Measurements from ENCODE around the gene LAMP1.
"Not testable (repeated sequence)": the region's sequence is repeated elsewhere in the genome, so short reads cannot be mapped to it uniquely, and the experiment has no call there.

LAMP1 gene

DNA sequence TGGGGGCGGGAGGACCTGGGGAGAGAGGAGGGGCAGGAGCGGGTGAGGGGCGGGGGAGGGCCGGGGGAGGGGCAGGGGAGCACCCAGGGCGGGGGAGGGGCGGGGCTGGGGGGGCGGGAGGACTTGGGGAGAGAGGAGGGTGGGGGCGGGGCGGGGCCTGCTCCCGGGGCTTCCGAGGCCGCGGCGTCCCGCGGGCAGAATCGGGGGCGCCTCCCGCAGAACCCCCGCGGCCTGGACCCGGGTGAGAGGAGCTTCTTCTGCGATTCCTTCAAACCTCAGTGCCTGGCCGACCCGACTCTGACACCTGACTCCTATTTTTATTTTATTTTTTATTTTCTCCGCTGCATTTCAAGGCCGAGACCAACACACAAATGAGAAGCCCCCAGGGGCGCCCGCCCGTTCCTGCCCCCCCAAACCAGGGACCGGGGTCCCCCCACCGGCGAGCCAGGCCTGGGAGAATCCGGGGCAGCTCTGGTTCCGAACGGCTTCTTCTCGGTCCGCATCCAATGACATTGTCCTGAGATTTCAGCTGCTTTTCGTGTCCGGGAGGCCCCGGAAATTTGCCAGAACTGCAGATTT, 67.4 kb downstream of the LAMP1 start:
- H3K36me3 ChIP-seq (ENCODE audit: control insufficient read depth in 1 of 2, insufficient read depth in 2 of 2, low read length in 2 of 2): peaks cover 0 to 11% of the 10 kb centered on the region in 2 donors
- peak overlapping the region in 1 of 2 donors; percentile 45 for H3K4me3 ChIP-seq (ENCODE audit: low read depth in 1 of 2, low read length in 2 of 2)
- H3K27me3 ChIP-seq (ENCODE audit: control insufficient read depth in 1 of 2, insufficient read depth in 2 of 2, low read length in 2 of 2): no peaks in the 10 kb centered on the region
- no peak overlapping the region for H3K9ac ChIP-seq (ENCODE audit: low read depth in 1 of 2, low read length in 2 of 2)
- H3K9me3 ChIP-seq (ENCODE audit: control insufficient read depth in 1 of 2, low read length in 2 of 2): no peaks in the 10 kb centered on the region
- no peak overlapping the region for H3K27ac ChIP-seq (ENCODE audit: low read depth, low read length)
- peaks cover 0 to 5% of the 10 kb centered on the region in 2 donors for H3K4me1 ChIP-seq (ENCODE audit: control insufficient read depth in 1 of 2, insufficient read depth in 2 of 2, low read length in 2 of 2)

DNA sequence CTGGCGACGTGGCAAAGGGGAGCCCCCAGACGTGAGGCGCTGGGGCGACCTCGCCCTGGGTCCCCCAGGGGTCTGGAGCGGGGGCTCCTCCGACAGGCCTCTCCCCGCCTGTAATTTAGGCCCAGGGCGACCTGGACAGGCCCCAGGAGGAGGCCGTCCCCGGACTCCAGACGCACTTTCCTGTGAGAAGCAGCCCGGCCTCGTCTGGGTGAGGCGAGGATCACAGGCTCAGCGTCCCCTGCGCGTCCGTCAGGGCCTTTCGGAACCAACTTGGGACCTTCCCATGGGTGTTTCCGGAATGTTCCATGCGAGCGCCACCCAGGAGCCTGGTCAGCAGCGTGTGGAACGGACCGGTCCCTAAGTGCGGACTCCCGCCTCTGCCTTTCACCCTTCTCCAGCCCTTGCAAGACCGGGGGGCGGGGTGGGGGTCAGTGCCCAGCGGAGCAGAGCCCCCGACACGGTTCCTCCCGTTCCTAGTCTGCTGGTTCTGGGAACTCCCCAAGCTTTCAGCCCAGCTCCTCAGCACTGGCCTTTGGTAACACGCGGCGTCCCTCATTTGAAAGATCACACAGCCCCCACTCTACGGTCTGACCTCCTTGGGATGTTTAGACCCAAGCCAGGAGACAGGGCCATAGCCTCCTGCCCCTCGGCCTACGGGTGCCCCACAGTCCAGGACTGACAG, 68.0 kb downstream of the LAMP1 start:
- Histone ChIP-seq H3K9ac (ENCODE audit: low read depth in 1 of 2, low read length in 2 of 2) (no peak overlapping the region), H3K9me3 (ENCODE audit: control insufficient read depth in 1 of 2, low read length in 2 of 2) (no peaks in the 10 kb centered on the region), H3K27me3 (ENCODE audit: control insufficient read depth in 1 of 2, insufficient read depth in 2 of 2, low read length in 2 of 2) (no peaks in the 10 kb centered on the region), H3K4me3 (ENCODE audit: low read depth in 1 of 2, low read length in 2 of 2) (peak overlapping the region in 1 of 2 donors; percentile 45), H3K4me1 (ENCODE audit: control insufficient read depth in 1 of 2, insufficient read depth in 2 of 2, low read length in 2 of 2) (peaks cover 0 to 5% of the 10 kb centered on the region in 2 donors), H3K27ac (ENCODE audit: low read depth, low read length) (no peak overlapping the region), H3K36me3 (ENCODE audit: control insufficient read depth in 1 of 2, insufficient read depth in 2 of 2, low read length in 2 of 2) (peaks cover 0 to 6% of the 10 kb centered on the region in 2 donors)

DNA sequence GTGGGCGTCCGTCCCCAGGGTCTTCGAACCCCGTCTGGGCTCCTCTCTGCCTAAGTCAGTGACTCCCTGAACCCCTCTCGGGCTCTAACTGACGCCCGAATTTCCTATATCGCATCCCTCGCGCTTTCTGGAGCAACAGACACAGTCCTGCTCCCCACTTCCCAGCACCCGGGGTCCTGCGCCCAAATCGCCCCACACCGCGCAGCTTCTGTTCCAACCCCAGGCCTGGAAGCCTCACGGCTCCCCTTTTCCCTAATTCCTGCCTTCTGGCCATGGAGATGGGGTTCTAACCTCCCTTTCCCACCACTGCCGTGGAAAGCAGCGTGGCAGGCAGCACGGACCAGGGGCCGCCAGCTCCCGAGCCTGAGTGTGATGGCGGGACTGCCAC, 68.5 kb downstream of the LAMP1 start:
- no peak overlapping the region for H3K27ac ChIP-seq (ENCODE audit: low read depth, low read length)
- H3K36me3 ChIP-seq (ENCODE audit: control insufficient read depth in 1 of 2, insufficient read depth in 2 of 2, low read length in 2 of 2): peaks cover 0 to under 1% of the 10 kb centered on the region in 2 donors
- H3K27me3 ChIP-seq (ENCODE audit: control insufficient read depth in 1 of 2, insufficient read depth in 2 of 2, low read length in 2 of 2): no peaks in the 10 kb centered on the region
- H3K9ac ChIP-seq (ENCODE audit: low read depth in 1 of 2, low read length in 2 of 2): no peak overlapping the region
- H3K4me3 ChIP-seq (ENCODE audit: low read depth in 1 of 2, low read length in 2 of 2): no peak overlapping the region
- H3K9me3 ChIP-seq (ENCODE audit: control insufficient read depth in 1 of 2, low read length in 2 of 2): no peaks in the 10 kb centered on the region
- H3K4me1 ChIP-seq (ENCODE audit: control insufficient read depth in 1 of 2, insufficient read depth in 2 of 2, low read length in 2 of 2): peaks cover 0 to 5% of the 10 kb centered on the region in 2 donors

DNA sequence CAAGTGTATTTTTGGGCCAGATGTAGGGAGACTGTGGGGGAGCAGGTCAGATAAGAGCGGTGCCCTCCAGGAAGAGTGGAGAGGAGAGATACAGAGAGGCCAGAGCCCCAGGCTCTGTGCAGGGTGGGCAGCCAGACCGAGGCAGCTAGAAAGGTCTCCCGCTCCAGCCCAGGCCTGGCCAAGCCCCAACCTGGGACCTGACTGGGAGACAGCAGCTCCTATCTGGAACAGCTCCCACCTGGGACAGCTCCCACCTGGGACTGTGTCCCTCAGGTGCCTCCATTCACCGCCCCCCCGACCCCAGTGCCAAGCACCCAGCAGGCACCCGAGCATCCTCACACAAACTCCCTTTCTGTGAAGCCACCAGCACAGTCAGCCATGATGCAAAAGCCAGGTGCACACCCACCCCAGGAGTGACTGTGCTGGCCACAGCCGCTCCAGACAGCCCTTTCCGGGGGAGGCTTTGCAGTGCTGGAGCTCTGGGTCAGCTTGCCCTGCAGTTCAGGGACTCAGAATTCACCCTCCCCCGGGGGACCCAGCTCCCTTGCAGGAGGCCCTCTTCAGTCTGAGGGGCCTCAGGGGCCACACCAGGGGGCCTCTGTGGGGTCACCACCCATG, 69.0 kb downstream of the LAMP1 start:
- Histone ChIP-seq H3K4me1 (ENCODE audit: control insufficient read depth in 1 of 2, insufficient read depth in 2 of 2, low read length in 2 of 2) (peaks cover 0 to 5% of the 10 kb centered on the region in 2 donors), H3K4me3 (ENCODE audit: low read depth in 1 of 2, low read length in 2 of 2) (no peak overlapping the region), H3K36me3 (ENCODE audit: control insufficient read depth in 1 of 2, insufficient read depth in 2 of 2, low read length in 2 of 2) (no peaks in the 10 kb centered on the region), H3K9me3 (ENCODE audit: control insufficient read depth in 1 of 2, low read length in 2 of 2) (no peaks in the 10 kb centered on the region), H3K9ac (ENCODE audit: low read depth in 1 of 2, low read length in 2 of 2) (no peak overlapping the region), H3K27me3 (ENCODE audit: control insufficient read depth in 1 of 2, insufficient read depth in 2 of 2, low read length in 2 of 2) (no peaks in the 10 kb centered on the region), H3K27ac (ENCODE audit: low read depth, low read length) (no peak overlapping the region)

DNA sequence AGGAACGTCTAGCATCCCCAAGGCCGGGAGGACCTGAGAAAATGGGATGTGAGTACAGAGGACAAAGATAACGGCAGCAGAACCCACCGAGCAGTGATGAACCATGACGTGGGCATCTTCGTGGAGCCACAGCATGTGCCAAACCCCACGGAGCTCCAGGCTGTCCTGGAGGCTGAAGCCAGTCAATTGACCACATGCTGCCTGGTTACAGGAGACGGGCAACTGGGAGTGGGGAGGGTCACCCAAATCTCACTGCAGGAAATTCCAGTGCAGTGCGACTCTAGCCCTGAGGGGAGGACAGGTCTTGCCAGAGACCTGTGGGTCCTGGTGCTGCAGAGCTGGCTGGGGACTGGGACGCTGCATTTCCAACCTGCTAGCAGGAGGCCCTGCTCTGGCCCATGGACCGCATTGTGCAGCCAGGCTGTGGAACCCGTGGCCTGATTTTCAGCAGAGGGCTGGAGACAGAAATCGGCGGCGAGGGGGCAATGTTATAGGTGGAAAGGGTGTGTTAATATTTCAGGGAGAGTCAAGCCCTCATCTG, 70.1 kb downstream of the LAMP1 start:
- H3K27me3 ChIP-seq (ENCODE audit: control insufficient read depth in 1 of 2, insufficient read depth in 2 of 2, low read length in 2 of 2): no peaks in the 10 kb centered on the region
- no peaks in the 10 kb centered on the region for H3K36me3 ChIP-seq (ENCODE audit: control insufficient read depth in 1 of 2, insufficient read depth in 2 of 2, low read length in 2 of 2)
- no peak overlapping the region for H3K4me3 ChIP-seq (ENCODE audit: low read depth in 1 of 2, low read length in 2 of 2)
- H3K27ac ChIP-seq (ENCODE audit: low read depth, low read length): no peak overlapping the region
- H3K9ac ChIP-seq (ENCODE audit: low read depth in 1 of 2, low read length in 2 of 2): no peak overlapping the region
- H3K4me1 ChIP-seq (ENCODE audit: control insufficient read depth in 1 of 2, insufficient read depth in 2 of 2, low read length in 2 of 2): no peaks in the 10 kb centered on the region
- H3K9me3 ChIP-seq (ENCODE audit: control insufficient read depth in 1 of 2, low read length in 2 of 2): no peaks in the 10 kb centered on the region

DNA sequence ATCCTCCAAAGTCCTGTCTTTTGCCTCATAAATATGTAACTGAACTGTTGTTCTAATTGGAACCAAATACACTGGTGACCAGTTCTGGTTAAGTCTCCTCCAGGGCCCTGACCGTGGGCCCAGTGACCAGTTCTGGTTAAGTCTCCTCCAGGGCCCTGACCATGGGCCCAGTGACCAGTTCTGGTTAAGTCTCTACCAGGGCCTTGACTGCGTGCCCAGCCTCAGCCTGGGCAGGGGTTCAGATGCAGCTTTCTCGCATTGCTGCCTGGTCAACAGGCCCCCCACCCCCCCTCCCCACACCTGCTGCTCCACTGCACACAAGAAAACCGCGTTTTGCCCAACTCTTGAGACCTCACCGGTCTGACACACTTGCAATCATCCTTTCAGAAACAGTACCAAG, 70.7 kb downstream of the LAMP1 start:
- Histone ChIP-seq H3K9me3 (ENCODE audit: control insufficient read depth in 1 of 2, low read length in 2 of 2) (no peaks in the 10 kb centered on the region), H3K9ac (ENCODE audit: low read depth in 1 of 2, low read length in 2 of 2) (no peak overlapping the region), H3K27ac (ENCODE audit: low read depth, low read length) (no peak overlapping the region)

DNA sequence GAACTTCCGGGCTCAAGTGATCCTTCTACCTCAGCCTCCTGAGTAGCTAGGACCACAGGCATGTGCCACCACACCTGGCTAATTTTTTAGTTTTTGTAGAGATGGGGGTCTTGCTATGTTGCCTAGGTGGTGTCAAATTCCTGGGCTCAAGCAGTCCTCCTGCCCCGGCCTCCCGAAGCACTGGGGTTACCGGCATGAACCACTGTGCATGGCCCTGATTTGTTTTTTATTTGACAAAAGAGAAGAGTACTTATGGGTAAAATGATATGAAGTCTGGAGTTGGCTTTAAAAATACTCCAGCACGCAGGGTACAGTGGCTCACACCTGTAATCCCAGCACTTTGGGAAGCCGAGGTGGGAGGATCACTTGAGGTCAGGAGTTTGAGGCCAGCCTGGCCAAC, 71.3 kb downstream of the LAMP1 start:
- not testable (repeated sequence) for H3K9ac ChIP-seq (ENCODE audit: low read depth in 1 of 2, low read length in 2 of 2); H3K4me1 ChIP-seq (ENCODE audit: control insufficient read depth in 1 of 2, insufficient read depth in 2 of 2, low read length in 2 of 2); H3K4me3 ChIP-seq (ENCODE audit: low read depth in 1 of 2, low read length in 2 of 2); H3K9me3 ChIP-seq (ENCODE audit: control insufficient read depth in 1 of 2, low read length in 2 of 2); H3K27me3 ChIP-seq (ENCODE audit: control insufficient read depth in 1 of 2, insufficient read depth in 2 of 2, low read length in 2 of 2); H3K36me3 ChIP-seq (ENCODE audit: control insufficient read depth in 1 of 2, insufficient read depth in 2 of 2, low read length in 2 of 2); H3K27ac ChIP-seq (ENCODE audit: low read depth, low read length)

More for the DNA sequence above, 70.7 kb downstream of the LAMP1 start:
- no peaks in the 10 kb centered on the region for H3K27me3 ChIP-seq (ENCODE audit: control insufficient read depth in 1 of 2, insufficient read depth in 2 of 2, low read length in 2 of 2)
- no peaks in the 10 kb centered on the region for H3K36me3 ChIP-seq (ENCODE audit: control insufficient read depth in 1 of 2, insufficient read depth in 2 of 2, low read length in 2 of 2)
- H3K4me3 ChIP-seq (ENCODE audit: low read depth in 1 of 2, low read length in 2 of 2): no peak overlapping the region
- no peaks in the 10 kb centered on the region for H3K4me1 ChIP-seq (ENCODE audit: control insufficient read depth in 1 of 2, insufficient read depth in 2 of 2, low read length in 2 of 2)

DNA sequence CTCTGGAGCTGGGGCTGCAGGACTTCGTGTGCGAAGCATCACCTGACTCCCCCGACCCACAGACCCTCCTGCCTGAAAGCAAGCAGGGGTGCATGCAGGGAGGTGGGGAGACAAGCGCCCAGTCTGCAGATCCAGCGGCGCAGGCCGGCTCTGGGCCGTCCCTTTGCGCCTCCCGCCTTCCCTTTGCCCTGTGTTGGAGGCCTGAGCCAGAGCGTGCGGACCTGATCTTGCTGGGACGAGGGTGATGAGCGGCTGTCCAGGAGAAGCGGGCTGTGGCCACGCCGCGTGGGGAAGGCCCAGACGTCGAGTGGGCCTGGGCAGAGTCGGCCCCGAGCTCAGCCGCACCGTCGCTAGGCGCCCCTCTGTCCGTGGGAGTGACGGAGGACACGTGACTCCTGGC, 72.2 kb downstream of the LAMP1 start:
- Histone ChIP-seq H3K9ac (ENCODE audit: low read depth in 1 of 2, low read length in 2 of 2) (no peak overlapping the region), H3K27me3 (ENCODE audit: control insufficient read depth in 1 of 2, insufficient read depth in 2 of 2, low read length in 2 of 2) (no peaks in the 10 kb centered on the region), H3K27ac (ENCODE audit: low read depth, low read length) (no peak overlapping the region), H3K4me1 (ENCODE audit: control insufficient read depth in 1 of 2, insufficient read depth in 2 of 2, low read length in 2 of 2) (no peaks in the 10 kb centered on the region), H3K9me3 (ENCODE audit: control insufficient read depth in 1 of 2, low read length in 2 of 2) (no peaks in the 10 kb centered on the region), H3K36me3 (ENCODE audit: control insufficient read depth in 1 of 2, insufficient read depth in 2 of 2, low read length in 2 of 2) (no peaks in the 10 kb centered on the region), H3K4me3 (ENCODE audit: low read depth in 1 of 2, low read length in 2 of 2) (no peak overlapping the region)

DNA sequence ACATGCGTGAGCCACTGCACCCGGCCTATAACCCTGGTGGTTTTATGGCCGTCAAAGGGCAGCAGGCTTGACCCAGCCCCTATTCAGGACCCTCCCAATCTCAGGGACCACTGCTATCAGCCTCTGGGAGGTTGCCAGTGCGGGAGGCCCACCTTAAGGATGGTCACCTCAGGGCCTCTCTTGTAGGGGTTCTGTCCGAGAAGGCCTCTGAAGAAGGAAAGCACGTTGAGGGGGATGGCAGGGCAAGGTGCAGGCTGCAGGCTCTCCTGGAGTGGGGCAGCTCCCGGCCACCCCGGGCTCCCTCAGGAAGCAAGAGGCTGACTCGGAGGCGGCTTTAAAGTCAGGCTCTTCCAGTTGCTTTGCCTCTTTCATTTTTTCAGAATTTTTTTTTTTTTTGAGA, 72.8 kb downstream of the LAMP1 start:
- Histone ChIP-seq H3K36me3 (ENCODE audit: control insufficient read depth in 1 of 2, insufficient read depth in 2 of 2, low read length in 2 of 2) (no peaks in the 10 kb centered on the region), H3K4me1 (ENCODE audit: control insufficient read depth in 1 of 2, insufficient read depth in 2 of 2, low read length in 2 of 2) (no peaks in the 10 kb centered on the region), H3K27ac (ENCODE audit: low read depth, low read length) (no peak overlapping the region), H3K9ac (ENCODE audit: low read depth in 1 of 2, low read length in 2 of 2) (no peak overlapping the region), H3K27me3 (ENCODE audit: control insufficient read depth in 1 of 2, insufficient read depth in 2 of 2, low read length in 2 of 2) (no peaks in the 10 kb centered on the region), H3K9me3 (ENCODE audit: control insufficient read depth in 1 of 2, low read length in 2 of 2) (no peaks in the 10 kb centered on the region), H3K4me3 (ENCODE audit: low read depth in 1 of 2, low read length in 2 of 2) (no peak overlapping the region)

DNA sequence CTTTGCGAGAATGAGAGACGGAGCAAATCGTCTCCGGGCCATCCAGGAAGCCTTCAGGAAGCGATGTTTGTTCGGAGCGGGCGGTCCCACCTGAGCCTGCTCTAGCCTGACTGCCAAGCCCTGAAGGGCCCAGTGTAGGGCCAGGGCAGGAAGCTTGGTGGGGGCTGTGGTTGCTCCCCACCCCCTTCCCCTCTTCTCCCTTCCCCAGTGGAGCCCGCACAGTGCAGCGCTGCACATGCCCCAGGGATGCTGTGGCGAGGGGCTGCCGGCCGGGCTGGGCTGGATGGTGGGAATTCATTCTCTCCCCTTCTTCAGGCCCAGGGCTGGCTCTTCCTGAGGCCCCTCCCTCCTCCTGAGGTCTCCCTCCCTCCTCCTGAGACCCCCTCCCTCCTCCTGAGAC, 74.0 kb downstream of the LAMP1 start:
- Histone ChIP-seq H3K27ac (ENCODE audit: low read depth, low read length) (no peak overlapping the region), H3K9me3 (ENCODE audit: control insufficient read depth in 1 of 2, low read length in 2 of 2) (no peaks in the 10 kb centered on the region), H3K4me3 (ENCODE audit: low read depth in 1 of 2, low read length in 2 of 2) (no peak overlapping the region), H3K27me3 (ENCODE audit: control insufficient read depth in 1 of 2, insufficient read depth in 2 of 2, low read length in 2 of 2) (no peaks in the 10 kb centered on the region), H3K4me1 (ENCODE audit: control insufficient read depth in 1 of 2, insufficient read depth in 2 of 2, low read length in 2 of 2) (no peaks in the 10 kb centered on the region), H3K9ac (ENCODE audit: low read depth in 1 of 2, low read length in 2 of 2) (no peak overlapping the region), H3K36me3 (ENCODE audit: control insufficient read depth in 1 of 2, insufficient read depth in 2 of 2, low read length in 2 of 2) (no peaks in the 10 kb centered on the region)

Data from duodenal mucosa (tissue), 2 donors.